ENCODE results near the gene MT1A. TPM values are rescaled to one million over a fixed set of nuclear protein-coding genes. Genes with fewer than 3 reads are reported as not detected.

Gene MT1A
- total RNA-seq, 1 experiment from 2014 or later = not detected

DNA sequence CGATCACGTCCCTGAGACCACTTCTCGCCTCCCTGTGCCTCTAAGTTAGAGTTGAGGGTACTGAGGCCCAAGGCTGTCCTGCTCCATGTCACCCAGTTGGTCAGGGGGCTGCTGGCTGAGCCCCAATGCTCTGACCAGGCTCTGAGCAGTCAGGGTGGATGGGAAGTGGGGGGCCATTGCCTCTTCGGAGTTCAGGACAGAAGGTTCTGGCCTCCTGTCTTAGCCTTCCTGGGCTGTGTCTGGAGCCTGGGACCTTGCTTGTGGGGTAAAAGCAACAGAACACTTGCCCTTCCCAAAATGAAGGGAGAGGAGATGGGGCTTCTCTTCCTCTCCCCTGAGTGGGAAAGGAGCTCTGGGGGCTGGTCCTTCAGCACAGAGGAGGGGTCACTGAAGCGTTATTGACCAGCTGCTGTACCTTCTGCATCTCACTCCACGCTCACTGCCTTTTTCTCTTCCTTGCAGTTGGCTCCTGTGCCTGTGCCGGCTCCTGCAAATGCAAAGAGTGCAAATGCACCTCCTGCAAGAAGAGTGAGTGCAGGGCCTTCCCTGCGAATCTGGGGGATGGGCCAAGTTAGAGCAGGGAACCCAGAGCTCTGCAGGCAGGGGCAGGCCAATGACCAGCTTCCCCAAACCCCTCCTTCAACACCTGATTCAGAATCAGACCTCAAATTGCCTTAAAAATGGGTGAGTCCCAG lies 44.4 kb downstream of the MT1A start:
- ChIA-PET CTCF (interaction anchor here (0.9 kb wide), 1 partner anchor 19 kb away, joined by 5 read pairs; no protein-coding TSS in a partner anchor), RAD21 (ENCODE audit: low non-redundant PET in 1 of 2, low total read pairs in 2 of 2, uncharacterized antibody in 2 of 2, unreplicated experiment in 2 of 2) (interaction anchor here in 1 of 2 experiments (1.1 kb wide), 1 partner anchor 29 kb away, joined by 3 read pairs; no protein-coding TSS in a partner anchor), POLR2A (interaction anchor here (0.9 to 2.4 kb wide), 5 partner anchors 8 to 57 kb away, joined by 3 to 9 read pairs (median 5); partner anchors contain the start of gene MT1E)
- Histone ChIP-seq H3K9me2 (ENCODE audit: insufficient read depth) (no peaks in the 10 kb centered on the region), H3K4me2 (ENCODE audit: low read length) (peak overlapping the region; percentile 96), H3K36me3 (ENCODE audit: control insufficient read depth in 1 of 2, insufficient read depth in 2 of 2, low read length in 2 of 2) (no peaks in the 10 kb centered on the region), H3K9ac (ENCODE audit: low read length) (peak overlapping the region; percentile 76), H3K4me1 (ENCODE audit: control insufficient read depth in 1 of 2, insufficient read depth in 2 of 2, low read length in 2 of 2) (peaks cover 13 to 32% of the 10 kb centered on the region in 2 experiments; a peak in 3 of 4 replicates), H3K27me3 (ENCODE audit: insufficient read depth, low read length) (no peaks in the 10 kb centered on the region), H3K79me2 (ENCODE audit: insufficient read depth, low read length) (no peaks in the 10 kb centered on the region), H3K27ac (ENCODE audit: low read depth, low read length) (peak overlapping the region; percentile 61), H4K20me1 (ENCODE audit: insufficient read depth) (no peaks in the 10 kb centered on the region), H3K9me3 (ENCODE audit: control insufficient read depth in 1 of 2, insufficient read depth in 1 of 2, low read depth in 1 of 2, low read length in 2 of 2) (no peaks in the 10 kb centered on the region), H3K4me3 (replicated peaks in 1 of 2; ENCODE audit: low read depth in 1 of 2, low read length in 2 of 2) (peak overlapping the region; percentile 67 to 81), H2AFZ (ENCODE audit: low read depth, low read length, poor library complexity, severe bottlenecking) (no peak overlapping the region)
- no peak for TF ChIP-seq REST (IDR thresholded peaks at IDR 0.05; ENCODE audit: low read depth)
- 0 out of 2 replicates have a peak, but pooled peaks have one; percentile 1 for ATAC-seq
- no peak for DNase-seq (ENCODE audit: low read depth, low spot score)
- intact Hi-C loops (cut with micrococcal nuclease) = loop anchor here (2.0 to 5.0 kb wide), 4 partner anchors 26 to 1181 kb away; partner anchors contain the start of genes MT1E, MT1F and MT2A
- BruUV-seq (replicated peaks) = TSS peak; percentile 92

Data from HCT116 (cell line).